OCI-LY1 (cell line): ENCODE results near the gene ZNF554.

Experiments used
- H2AFZ ChIP-seq: fragments of 200-600 bp; sonication (generic), shearing (Covaris generic); 2 replicates; pipeline ENCODE4 v1.6.0; 2014; ENCODE audit warnings: antibody characterized with exemption, mild to moderate bottlenecking, low read length
- H3F3A ChIP-seq: fragments of 200-600 bp; sonication (generic), shearing (Covaris generic); 2 replicates; pipeline ENCODE4 v1.6.0; 2014; ENCODE audit warnings: mild to moderate bottlenecking, antibody characterized with exemption, low read length, moderate library complexity; ENCODE audit not compliant: insufficient read depth
- H3K27ac ChIP-seq: fragments of 200-600 bp; sonication (generic); 2 replicates; pipeline ENCODE4 v1.5.1; 2014; ENCODE audit warnings: low read length, mixed run types, mild to moderate bottlenecking, low read depth; ENCODE audit not compliant: poor library complexity, severe bottlenecking
- H3K27me3 ChIP-seq: fragments of 200-600 bp; sonication (generic); 2 replicates; pipeline ENCODE4 v1.6.0; 2014; ENCODE audit warnings: antibody characterized with exemption, mild to moderate bottlenecking, low read length, moderate library complexity; ENCODE audit not compliant: insufficient read depth
- H3K36me3 ChIP-seq: fragments of 200-600 bp; sonication (generic); 2 replicates; pipeline ENCODE4 v1.6.1; 2014; ENCODE audit warnings: mild to moderate bottlenecking, antibody characterized with exemption, low read length, moderate library complexity, mixed read lengths; ENCODE audit not compliant: insufficient read depth
- H3K4me1 ChIP-seq: fragments of 200-600 bp; sonication (generic); 2 replicates; pipeline ENCODE4 v1.5.1; 2014; ENCODE audit warnings: mild to moderate bottlenecking, low read length, moderate library complexity; ENCODE audit not compliant: insufficient read depth, severe bottlenecking
- H3K4me2 ChIP-seq: fragments of 200-600 bp; sonication (generic), shearing (Covaris generic); 2 replicates; pipeline ENCODE4 v1.6.1; 2014; ENCODE audit warnings: low read length
- H3K4me3 ChIP-seq: fragments of 200-600 bp; sonication (generic); 2 replicates; pipeline ENCODE4 v1.5.1; 2014; ENCODE audit warnings: low read length, low read depth, mild to moderate bottlenecking, mixed read lengths; ENCODE audit not compliant: poor library complexity, severe bottlenecking
- H3K79me2 ChIP-seq: fragments of 200-600 bp; shearing (Covaris generic); 2 replicates; pipeline ENCODE4 v1.6.1; 2016; ENCODE audit warnings: mixed run types, low read length, mixed read lengths; ENCODE audit not compliant: insufficient read depth
- H3K9ac ChIP-seq: fragments of 200-600 bp; sonication (generic), shearing (Covaris generic); 2 replicates; pipeline ENCODE4 v1.6.1; 2014; ENCODE audit warnings: mild to moderate bottlenecking, low read length, mixed read lengths
- H3K9me2 ChIP-seq: fragments of 200-600 bp; sonication (generic), shearing (Covaris generic); 2 replicates; pipeline ENCODE4 v1.6.1; 2014; ENCODE audit warnings: low read depth, mild to moderate bottlenecking, low read length, mixed read lengths
- H3K9me3 ChIP-seq: fragments of 200-600 bp; shearing (Covaris generic); 2 replicates; pipeline ENCODE4 v1.6.1; 2014; ENCODE audit warnings: low read length, mixed read lengths
- H4K20me1 ChIP-seq: fragments of 200-600 bp; sonication (generic), shearing (Covaris generic); 2 replicates; pipeline ENCODE4 v1.6.0; 2016; ENCODE audit warnings: mild to moderate bottlenecking, low read length; ENCODE audit not compliant: insufficient read depth
- CTCF ChIP-seq: fragments of 200-600 bp; sonication (generic), shearing (Covaris generic); IDR thresholded peaks from 2 replicates; pipeline ENCODE4 v1.5.1; 2017; ENCODE audit warnings: mild to moderate bottlenecking, antibody characterized with exemption, low read length, moderate library complexity, mixed read lengths
- EZH2 ChIP-seq: fragments of 200-600 bp; sonication (generic), shearing (Covaris generic); IDR thresholded peaks from 2 replicates; pipeline ENCODE4 v1.8.0; 2017; ENCODE audit warnings: borderline replicate concordance, mixed run types, mild to moderate bottlenecking, antibody characterized with exemption, low read length, moderate library complexity, mixed read lengths

Gene ZNF554

GRCh38 chr19:2798158-2798685 lies 21.4 kb upstream of the ZNF554 start:
- no peaks in the 10 kb centered on the region for H3K9me2 ChIP-seq
- no peak for TF ChIP-seq EZH2
- no peak for TF ChIP-seq CTCF
- H3K4me2 ChIP-seq, result no peak overlapping the region
- H3K4me3 ChIP-seq, result no peak overlapping the region
- no peaks in the 10 kb centered on the region for H3K4me1 ChIP-seq
- H3K27me3 ChIP-seq, result no peaks in the 10 kb centered on the region
- no peaks in the 10 kb centered on the region for H3F3A ChIP-seq
- no peak overlapping the region for H3K9ac ChIP-seq
- H4K20me1 ChIP-seq, result no peaks in the 10 kb centered on the region
- no peaks in the 10 kb centered on the region for H3K79me2 ChIP-seq
- no peak overlapping the region for H3K27ac ChIP-seq
- H3K36me3 ChIP-seq, result peaks cover 95% of the 10 kb centered on the region
- no peaks in the 10 kb centered on the region for H3K9me3 ChIP-seq
- H2AFZ ChIP-seq, result no peak overlapping the region

- H3K27me3 ChIP-seq, result no peaks in the 10 kb centered on the region
- no peak overlapping the region for H3K4me3 ChIP-seq
- H3K27ac ChIP-seq, result no peak overlapping the region
- H3K4me2 ChIP-seq, result no peak overlapping the region
- no peaks in the 10 kb centered on the region for H3K9me3 ChIP-seq
- H3K79me2 ChIP-seq, result no peaks in the 10 kb centered on the region
- H3K36me3 ChIP-seq, result peaks cover 95% of the 10 kb centered on the region
- H3F3A ChIP-seq, result no peaks in the 10 kb centered on the region
- no peaks in the 10 kb centered on the region for H3K9me2 ChIP-seq
- H4K20me1 ChIP-seq, result no peaks in the 10 kb centered on the region
- no peak overlapping the region for H3K9ac ChIP-seq
- no peak overlapping the region for H2AFZ ChIP-seq
- no peak for TF ChIP-seq EZH2
- no peak for TF ChIP-seq CTCF
- H3K4me1 ChIP-seq, result no peaks in the 10 kb centered on the region
Observed at GRCh38 chr19:2798733-2799132, 20.9 kb upstream of the ZNF554 start.

- Histone ChIP-seq H3K36me3 (peaks cover 95% of the 10 kb centered on the region), H3K4me3 (no peak overlapping the region), H3K79me2 (no peaks in the 10 kb centered on the region), H3K9ac (no peak overlapping the region), H3K4me2 (no peak overlapping the region), H3K4me1 (no peaks in the 10 kb centered on the region), H3K9me3 (no peaks in the 10 kb centered on the region), H3K9me2 (no peaks in the 10 kb centered on the region), H4K20me1 (no peaks in the 10 kb centered on the region), H3K27ac (no peak overlapping the region), H2AFZ (no peak overlapping the region), H3F3A (no peaks in the 10 kb centered on the region), H3K27me3 (no peaks in the 10 kb centered on the region)
- TF ChIP-seq EZH2, result no peak
- no peak for TF ChIP-seq CTCF
Observed at GRCh38 chr19:2799273-2800020, 20.2 kb upstream of the ZNF554 start.
